GM19397 (cell line): ENCODE data around the gene TSC1.

Experiments
- ATAC-seq: cut with Tn5 transposase; IDR thresholded peaks from one replicate; pipeline ENCODE4 v1.9.1; 2021; ENCODE audit warnings: mild to moderate bottlenecking, moderate library complexity; ENCODE audit not compliant: unreplicated experiment

The TSC1 gene

GRCh38 chr9:132942541-132943182 is 1.8 kb downstream of the TSC1 start:
- ATAC-seq: no peak

DNA sequence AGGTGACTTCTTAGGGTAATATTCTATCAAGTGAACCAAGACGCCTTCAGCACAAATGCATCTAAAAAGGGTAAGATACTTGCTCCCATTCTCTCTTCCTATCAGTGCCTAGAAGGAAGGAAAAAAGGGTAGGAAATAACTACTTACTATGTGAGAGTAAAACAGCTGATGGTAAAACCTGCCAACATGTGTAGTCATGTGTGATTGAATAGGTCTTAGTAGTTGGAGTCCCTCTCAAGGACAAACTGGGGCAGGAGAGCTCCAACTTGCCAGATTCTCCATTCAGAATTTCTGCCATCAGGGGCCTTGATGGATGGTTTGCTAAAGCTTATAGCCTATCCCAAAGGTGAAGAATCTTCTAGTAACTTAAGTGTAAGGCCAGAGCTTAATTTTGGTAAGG is 5.2 kb downstream of the TSC1 start:
- no peak for ATAC-seq

- ATAC-seq: no peak
Observed at GRCh38 chr9:132937463-132937901, 6.9 kb downstream of the TSC1 start.

DNA sequence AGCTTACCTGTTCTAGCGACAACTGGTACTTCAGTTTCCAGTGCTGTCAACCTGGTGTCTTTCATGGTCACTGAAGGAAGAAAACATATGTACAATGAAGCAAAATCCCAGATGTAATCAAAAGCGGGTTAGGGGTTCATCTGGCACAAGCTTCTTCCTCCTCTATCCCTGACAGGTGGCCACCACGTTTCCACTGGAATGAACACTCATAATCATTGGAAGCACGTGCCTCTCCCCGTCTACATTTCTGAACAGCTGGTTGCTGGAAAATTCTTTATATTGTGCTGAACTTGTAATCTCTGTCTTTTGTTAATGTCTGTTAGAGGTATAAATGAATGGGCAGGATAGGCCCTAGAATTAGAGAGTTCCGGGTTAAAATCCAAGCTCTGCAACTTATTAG is 9.4 kb downstream of the TSC1 start:
- ATAC-seq: no peak

DNA sequence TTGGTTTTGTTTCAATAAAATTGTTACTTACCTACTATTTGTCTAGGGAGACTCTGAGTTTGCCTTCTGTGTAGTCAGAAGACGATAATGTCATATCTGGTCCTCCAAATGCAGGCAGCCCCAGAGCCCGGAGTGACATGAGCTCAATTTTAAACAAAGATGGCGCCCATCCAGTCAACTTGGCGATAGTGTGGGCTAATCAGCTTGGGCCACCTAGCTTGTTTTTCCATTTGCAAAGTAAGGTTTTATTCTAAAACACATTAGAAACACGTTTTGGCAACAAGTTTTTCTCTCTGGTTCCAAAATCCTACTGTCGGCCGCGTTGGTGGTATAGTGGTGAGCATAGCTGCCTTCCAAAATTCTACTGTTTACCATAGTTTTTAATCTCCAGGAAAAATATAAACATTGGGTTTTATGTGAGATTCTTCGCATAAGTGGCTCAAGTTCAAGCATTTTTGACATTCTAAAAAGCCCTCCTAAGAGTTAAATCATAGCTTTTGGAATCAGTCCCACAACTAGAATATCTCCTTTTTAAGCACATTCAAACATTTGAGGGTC is 13.2 kb downstream of the TSC1 start:
- ATAC-seq: no peak

DNA sequence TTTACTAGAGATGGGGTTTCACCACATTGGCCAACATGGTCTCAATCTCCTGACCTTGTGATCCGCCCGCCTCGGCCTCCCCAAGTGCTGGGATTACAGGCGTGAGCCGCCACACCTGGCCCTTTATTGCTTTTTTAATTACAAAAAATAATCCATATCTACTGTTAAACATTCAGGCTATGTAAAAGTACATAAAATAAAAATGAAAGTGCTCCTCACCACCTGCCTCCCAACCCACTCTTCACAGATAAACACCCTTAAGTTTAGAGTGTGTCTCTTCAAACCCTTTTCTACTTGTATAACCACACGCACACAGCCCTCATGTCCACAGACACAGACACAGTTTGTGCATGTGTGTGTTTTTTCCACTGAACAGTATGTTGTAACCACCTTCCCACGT is 16.7 kb downstream of the TSC1 start:
- no peak for ATAC-seq

DNA sequence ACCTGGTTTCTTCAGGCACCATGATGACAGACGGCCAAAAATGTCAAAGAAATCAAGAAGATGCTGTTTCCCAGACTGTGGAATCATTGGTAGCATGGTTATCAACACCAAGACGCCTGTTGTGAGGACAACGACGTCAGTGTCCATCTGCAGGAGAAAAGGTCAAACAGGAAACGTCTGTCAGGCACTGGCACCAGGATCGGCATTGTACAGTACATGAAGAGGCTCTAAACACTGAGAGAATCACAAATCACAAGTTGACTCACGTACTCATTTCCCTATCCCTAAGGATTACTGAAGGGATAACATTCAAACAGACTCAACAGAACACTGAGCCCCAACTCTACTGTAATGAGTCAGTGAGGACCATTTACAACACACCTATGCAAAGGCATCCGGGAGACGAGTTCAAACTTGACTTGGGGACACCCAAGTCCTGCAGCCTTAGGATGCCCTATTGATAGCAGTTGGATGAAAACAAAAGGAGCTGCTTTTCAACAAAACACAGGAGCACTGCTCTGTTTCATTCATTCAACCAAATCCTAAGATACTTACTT is 21.0 kb downstream of the TSC1 start:
- ATAC-seq: no peak

DNA sequence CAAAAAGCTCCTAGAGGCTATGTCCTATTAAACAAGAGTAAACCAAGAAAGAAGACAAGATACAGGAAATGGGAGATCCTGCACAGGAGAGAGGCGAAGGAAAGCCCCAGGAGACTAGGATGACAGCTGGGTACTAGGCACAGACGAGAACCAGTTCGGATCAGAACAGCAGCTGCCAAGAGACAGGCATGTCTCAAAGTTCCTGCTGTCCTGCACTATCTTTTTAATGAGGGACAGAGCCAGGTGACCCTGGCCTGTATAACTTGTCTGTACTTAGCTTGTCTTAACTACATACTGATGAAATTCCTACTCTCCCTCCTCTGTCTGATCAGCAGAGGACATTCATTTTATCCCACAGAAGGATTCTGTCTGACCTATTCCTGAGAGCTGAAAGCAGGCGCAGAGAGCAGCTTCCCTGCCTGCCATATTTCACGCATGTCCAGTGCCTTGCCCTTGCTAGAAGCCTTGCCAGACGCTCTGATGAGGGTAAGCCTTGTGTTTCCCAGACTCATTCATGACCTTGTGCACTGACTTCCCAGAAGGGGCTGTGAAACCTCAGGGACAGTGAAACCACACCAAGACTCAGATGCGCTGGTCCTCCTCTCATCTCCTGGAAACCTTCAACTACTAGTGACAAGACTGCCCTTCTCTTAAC is 24.7 kb downstream of the TSC1 start:
- no peak for ATAC-seq

GRCh38 chr9:132914924-132915323 is 29.5 kb downstream of the TSC1 start:
- ATAC-seq: no peak

DNA sequence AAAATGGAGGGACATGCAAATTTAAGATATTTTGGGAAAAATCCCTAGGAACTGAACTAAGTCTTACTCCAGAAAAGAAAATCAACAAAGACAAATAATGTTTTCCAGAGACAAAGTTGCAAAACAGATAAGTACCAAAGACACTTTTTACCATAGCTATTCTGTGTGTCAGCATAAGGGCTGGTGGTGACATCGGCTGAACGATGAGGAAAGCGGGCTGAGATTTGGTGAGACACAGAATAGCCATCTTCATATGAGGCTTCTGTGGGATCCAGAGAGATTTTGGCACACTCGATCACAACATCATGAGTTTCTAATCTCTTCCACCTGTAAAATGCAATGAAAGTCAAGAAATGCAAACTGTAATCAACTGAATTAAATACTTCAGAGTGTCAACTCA is 32.3 kb downstream of the TSC1 start:
- ATAC-seq: no peak

DNA sequence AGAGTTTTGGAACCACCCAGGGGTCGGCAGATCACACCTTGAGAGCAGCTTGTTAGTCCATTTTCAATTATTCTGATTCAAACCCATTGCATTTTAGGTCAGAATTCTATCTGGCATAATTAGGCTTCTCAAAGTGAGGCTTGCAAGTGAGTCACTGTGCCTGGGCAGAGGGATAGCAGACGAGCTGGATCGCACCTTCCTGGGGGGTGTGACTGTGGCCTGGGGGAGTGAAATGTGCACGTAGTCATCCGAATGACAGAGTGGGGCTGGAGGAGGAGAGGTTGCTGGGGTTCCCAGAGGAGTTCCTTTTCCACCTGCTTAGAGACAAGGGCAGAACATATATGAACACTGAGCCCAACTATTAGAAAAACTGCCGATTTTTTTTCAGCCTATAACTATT is 34.0 kb downstream of the TSC1 start:
- no peak for ATAC-seq

DNA sequence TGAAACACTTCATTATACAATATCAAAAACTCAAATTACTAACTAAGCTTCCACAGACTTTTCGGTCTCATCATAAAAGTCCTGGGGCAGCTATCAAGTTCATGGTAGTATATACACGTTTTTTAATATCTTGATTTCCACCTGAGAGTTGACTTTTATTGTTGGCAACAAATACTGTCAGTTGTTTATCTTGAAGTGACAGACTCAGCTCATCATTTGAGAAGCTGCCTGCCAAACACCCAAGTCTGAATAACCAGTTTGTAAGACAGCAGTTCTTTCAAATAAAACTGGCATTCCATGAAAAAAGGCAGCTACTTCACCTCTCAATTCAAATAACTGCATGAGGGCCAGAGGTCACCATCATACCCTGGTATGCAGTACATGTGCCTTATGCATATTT is 35.1 kb downstream of the TSC1 start:
- no peak for ATAC-seq

GRCh38 chr9:132908635-132909034 is 35.8 kb downstream of the TSC1 start:
- no peak for ATAC-seq

- no peak for ATAC-seq
Observed at GRCh38 chr9:132905726-132906125, 38.7 kb downstream of the TSC1 start.

GRCh38 chr9:132903574-132904492 is 40.6 kb downstream of the TSC1 start:
- ATAC-seq: no peak

- no peak for ATAC-seq
Observed at GRCh38 chr9:132901858-132902831, 42.3 kb downstream of the TSC1 start.

GRCh38 chr9:132898051-132898450 is 46.4 kb downstream of the TSC1 start:
- no peak for ATAC-seq

GRCh38 chr9:132896906-132897305 is 47.5 kb downstream of the TSC1 start:
- ATAC-seq: no peak

DNA sequence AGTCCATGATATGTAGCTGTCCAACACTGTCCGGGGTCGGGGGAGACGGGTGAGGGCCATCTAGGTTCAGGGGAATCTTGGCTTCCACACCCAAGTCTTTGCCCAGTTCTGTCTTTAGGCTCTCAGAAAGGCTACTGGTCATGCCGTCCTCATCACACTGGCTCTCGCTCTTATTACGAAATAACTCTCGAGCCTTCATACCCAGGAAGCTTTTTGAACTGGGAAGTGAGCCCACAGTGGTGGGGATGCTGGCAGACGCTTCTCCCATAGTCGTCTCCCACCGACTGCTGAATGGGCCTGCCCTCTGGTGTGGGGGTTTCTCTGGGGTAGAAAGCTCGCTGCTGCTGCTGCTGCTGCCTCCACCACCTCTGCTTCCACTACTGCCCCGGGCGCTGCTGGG is 48.2 kb downstream of the TSC1 start:
- ATAC-seq: no peak
